B cell (primary cell): ENCODE results near the gene UNC13D. TPM values are rescaled to one million over a fixed set of nuclear protein-coding genes. Genes with fewer than 3 reads are reported as not detected.

Source experiments
- ATAC-seq: fragments of 200-7000 bp; cut with Tn5 transposase; one replicate; pipeline ENCODE4 v1.10.0; 2021; ENCODE audit warnings: low read depth, mild to moderate bottlenecking, moderate number of reproducible peaks, moderate library complexity
- CTCF ChIA-PET: fragments of 350-600 bp; sonication (Branson Sonifier 250); formaldehyde crosslinking; loops from one replicate; lab custom pipeline; 2021; ENCODE audit warnings: antibody characterized with exemption, inconsistent platforms; lab: Charles Lee
- POLR2A ChIA-PET: fragments of 350-600 bp; sonication (Branson Sonifier 250); formaldehyde crosslinking; loops from one replicate; lab custom pipeline; 2021; ENCODE audit warnings: antibody characterized with exemption; lab: Charles Lee
- DNase-seq: peaks from one replicate; pipeline ENCODE4 v3.0.0; 2013
- H2AFZ ChIP-seq: 2 replicates; pipeline ENCODE4 v1.6.1; 2012; ENCODE audit warnings: mild to moderate bottlenecking, low read depth, low read length; ENCODE audit not compliant: insufficient read depth, poor library complexity, severe bottlenecking
- H3K27ac ChIP-seq, 2 donors: 1 replicate in 1 of 2; 2 replicates in 1 of 2; pipeline ENCODE4 v1.5.1; 2012 to 2013; ENCODE audit warnings: low read length in 2 of 2, mild to moderate bottlenecking in 2 of 2, moderate library complexity in 1 of 2
- H3K27me3 ChIP-seq, 4 experiments: fragments of 200-600 bp in 1 of 4; sonication (generic) in 1 of 4; replicated peaks in 1 of 4; 1 replicate in 2 of 4; 2 replicates in 2 of 4; pipeline versions ENCODE4 v1.6.1 to v1.7.0; 2013 to 2016; ENCODE audit warnings: low read length in 3 of 4, mild to moderate bottlenecking in 2 of 4, mixed read lengths in 1 of 4, moderate library complexity in 1 of 4; ENCODE audit not compliant: insufficient read depth in 4 of 4, control insufficient read depth in 3 of 4; ENCODE audit errors: control extremely low read depth in 1 of 4
- H3K36me3 ChIP-seq, 2 experiments: replicated peaks in 1 of 2; 1 replicate in 1 of 2; 2 replicates in 1 of 2; pipeline versions ENCODE4 v1.6.1 to v1.7.1; 2013; ENCODE audit warnings: low read length in 1 of 2; ENCODE audit not compliant: insufficient read depth in 2 of 2, control insufficient read depth in 1 of 2; ENCODE audit errors: control extremely low read depth in 1 of 2, extremely low read depth in 1 of 2
- H3K4me1 ChIP-seq, 2 donors: fragments of 200-600 bp in 1 of 2; sonication (generic) in 1 of 2; 1 replicate in 1 of 2; 2 replicates in 1 of 2; pipeline versions ENCODE4 v1.5.1 to v1.6.1; 2013 to 2017; ENCODE audit warnings: low read length in 2 of 2; ENCODE audit not compliant: control insufficient read depth in 2 of 2, insufficient read depth in 2 of 2
- H3K4me2 ChIP-seq: replicated peaks from 2 replicates; pipeline ENCODE3; 2012; ENCODE audit warnings: mild to moderate bottlenecking, low read depth, low read length; ENCODE audit not compliant: poor library complexity, severe bottlenecking
- H3K4me3 ChIP-seq, 5 experiments: fragments of 200-600 bp in 1 of 5; sonication (generic) in 1 of 5; 1 replicate in 3 of 5; 2 replicates in 2 of 5; pipeline versions ENCODE4 v1.5.1 to v1.7.0; 2011 to 2016; ENCODE audit warnings: low read length in 4 of 5, mild to moderate bottlenecking in 4 of 5, low read depth in 2 of 5, control low read depth in 1 of 5, moderate library complexity in 1 of 5; ENCODE audit not compliant: insufficient read depth in 1 of 5; ENCODE audit errors: control extremely low read depth in 1 of 5, extremely low read depth in 1 of 5
- H3K79me2 ChIP-seq: fragments of 200-600 bp; sonication (generic); one replicate; pipeline ENCODE4 v1.6.0; 2016; ENCODE audit warnings: low read length; ENCODE audit not compliant: control insufficient read depth, insufficient read depth
- H3K9ac ChIP-seq: fragments of 200-600 bp; sonication (generic); 2 replicates; pipeline ENCODE4 v1.6.1; 2017; ENCODE audit warnings: mild to moderate bottlenecking, low read length, moderate library complexity
- H3K9me3 ChIP-seq, 3 donors: one replicate each; pipeline versions ENCODE4 v1.6.1 to v1.7.1; 2013; ENCODE audit warnings: low read length in 2 of 3; ENCODE audit not compliant: control insufficient read depth in 2 of 3, insufficient read depth in 1 of 3; ENCODE audit errors: control extremely low read depth in 1 of 3
- H4K20me1 ChIP-seq: 2 replicates; pipeline ENCODE4 v1.6.0; 2012; ENCODE audit warnings: mild to moderate bottlenecking, low read length; ENCODE audit not compliant: insufficient read depth, control insufficient read depth, poor library complexity, severe bottlenecking
- H3K27ac Mint-ChIP-seq: one replicate; pipeline ENCODE4 v1.8.0; 2021; ENCODE audit warnings: mixed read lengths
- H3K27me3 Mint-ChIP-seq: one replicate; pipeline ENCODE4 v1.8.0; 2021; ENCODE audit warnings: mixed read lengths
- H3K4me1 Mint-ChIP-seq: one replicate; pipeline ENCODE4 v1.8.0; 2021; ENCODE audit warnings: mixed read lengths
- H3K4me3 Mint-ChIP-seq: one replicate; pipeline ENCODE4 v1.8.0; 2021; ENCODE audit warnings: mixed read lengths
- H3K9me3 Mint-ChIP-seq: one replicate; pipeline ENCODE4 v1.8.0; 2022; ENCODE audit warnings: mixed read lengths; ENCODE audit not compliant: insufficient read depth
- EZH2 ChIP-seq: IDR thresholded peaks from 2 replicates; pipeline ENCODE4 v1.6.1; 2012; ENCODE audit warnings: borderline replicate concordance, low read depth, mild to moderate bottlenecking, moderate library complexity, low read length; ENCODE audit not compliant: insufficient read depth, poor library complexity, severe bottlenecking
- WGBS: methylation state at CpG from one replicate; pipeline ENCODE4 v1.1.5; 2013; ENCODE audit warnings: missing lambda C conversion rate; ENCODE audit not compliant: insufficient coverage; 5-methylcytosine and 5-hydroxymethylcytosine counted together
- intact Hi-C: fragments of 100-400 bp; cut with micrococcal nuclease; formaldehyde crosslinking; loops from one replicate; pipeline ENCODE4 v1.10.0; 2022
- polyA plus RNA-seq: library from polyadenylated mRNA; depleted of rRNA; stranded (reverse); fragments of >200 nt; gene quantifications from 2 replicates; pipeline ENCODE4 v1.2.3, GENCODE V29; 2012
- total RNA-seq, 2 donors: library from RNA; stranded (reverse); fragments of 120-200 nt in 1 of 2; gene quantifications; 1 replicate in 1 of 2; 2 replicates in 1 of 2; pipeline versions ENCODE4 v1.2.3 to v1.2.4, GENCODE V29; 2013 to 2022
- TF ChIP-seq, protein P1 (sequence below): fragments of 200-600 bp; IDR thresholded peaks from one replicate; pipeline ENCODE4 v1.8.0; 2022; ENCODE audit warnings: antibody characterized with exemption, mild to moderate bottlenecking

UNC13D gene
- total and polyA plus RNA-seq, 2 donors (not counting 1 experiment from before 2014, with no cell fraction given): 101 to 107 TPM

DNA sequence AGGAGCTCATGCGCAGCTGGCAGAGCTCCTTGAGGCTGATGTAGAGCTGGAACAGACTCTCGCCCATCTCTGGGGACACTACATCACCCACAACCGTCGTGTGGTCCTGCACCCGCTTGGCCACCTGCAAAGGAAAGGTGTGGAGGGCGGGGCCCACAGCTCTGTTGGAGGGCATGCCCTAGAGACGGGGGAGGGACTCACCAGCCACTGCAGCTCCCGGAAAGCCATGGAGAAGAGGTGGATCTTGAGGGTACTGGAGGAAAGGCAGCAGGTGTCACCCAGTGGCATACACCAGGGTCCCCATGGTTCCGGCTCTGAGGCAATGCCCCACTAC lies 8.6 kb downstream of the UNC13D start:
- DNase-seq (no peak), ATAC-seq (no peak)
- no peak overlapping the region for H3K4me3 Mint-ChIP-seq
- no peaks in the 10 kb centered on the region for H3K27me3 ChIP-seq
- no peaks in the 10 kb centered on the region for H3K27me3 Mint-ChIP-seq
- TF ChIP-seq EZH2: no peak
- TF ChIP-seq, protein P1, sequence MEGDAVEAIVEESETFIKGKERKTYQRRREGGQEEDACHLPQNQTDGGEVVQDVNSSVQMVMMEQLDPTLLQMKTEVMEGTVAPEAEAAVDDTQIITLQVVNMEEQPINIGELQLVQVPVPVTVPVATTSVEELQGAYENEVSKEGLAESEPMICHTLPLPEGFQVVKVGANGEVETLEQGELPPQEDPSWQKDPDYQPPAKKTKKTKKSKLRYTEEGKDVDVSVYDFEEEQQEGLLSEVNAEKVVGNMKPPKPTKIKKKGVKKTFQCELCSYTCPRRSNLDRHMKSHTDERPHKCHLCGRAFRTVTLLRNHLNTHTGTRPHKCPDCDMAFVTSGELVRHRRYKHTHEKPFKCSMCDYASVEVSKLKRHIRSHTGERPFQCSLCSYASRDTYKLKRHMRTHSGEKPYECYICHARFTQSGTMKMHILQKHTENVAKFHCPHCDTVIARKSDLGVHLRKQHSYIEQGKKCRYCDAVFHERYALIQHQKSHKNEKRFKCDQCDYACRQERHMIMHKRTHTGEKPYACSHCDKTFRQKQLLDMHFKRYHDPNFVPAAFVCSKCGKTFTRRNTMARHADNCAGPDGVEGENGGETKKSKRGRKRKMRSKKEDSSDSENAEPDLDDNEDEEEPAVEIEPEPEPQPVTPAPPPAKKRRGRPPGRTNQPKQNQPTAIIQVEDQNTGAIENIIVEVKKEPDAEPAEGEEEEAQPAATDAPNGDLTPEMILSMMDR: no peak
- peaks cover 0 to 57% of the 10 kb centered on the region in 2 experiments for H3K36me3 ChIP-seq
- 100% methylated on average over 3 of the region's 9 CpGs for WGBS
- no peaks in the 10 kb centered on the region for H3K9me3 Mint-ChIP-seq
- no peak overlapping the region for H3K4me3 ChIP-seq
- H4K20me1 ChIP-seq: no peaks in the 10 kb centered on the region
- H2AFZ ChIP-seq: no peak overlapping the region
- H3K4me2 ChIP-seq: no peak overlapping the region
- peaks cover 13% of the 10 kb centered on the region for H3K4me1 Mint-ChIP-seq
- H3K27ac ChIP-seq: no peak overlapping the region
- no peaks in the 10 kb centered on the region for H3K9me3 ChIP-seq
- no peaks in the 10 kb centered on the region for H3K79me2 ChIP-seq
- no peak overlapping the region for H3K27ac Mint-ChIP-seq
- H3K9ac ChIP-seq: no peak overlapping the region
- POLR2A ChIA-PET: interaction anchor here (0.5 to 0.9 kb wide), 2 partner anchors 20 to 62 kb away, joined by 3 to 9 read pairs; partner anchors contain the start of gene WBP2
- H3K4me1 ChIP-seq: peaks cover 4 to 5% of the 10 kb centered on the region in 2 donors
- intact Hi-C loops: no loop called here
- CTCF ChIA-PET: interaction anchor here (0.5 to 3.4 kb wide), 3 partner anchors 9 to 171 kb away, joined by 4 to 11 read pairs (median 4); no protein-coding TSS in a partner anchor

DNA sequence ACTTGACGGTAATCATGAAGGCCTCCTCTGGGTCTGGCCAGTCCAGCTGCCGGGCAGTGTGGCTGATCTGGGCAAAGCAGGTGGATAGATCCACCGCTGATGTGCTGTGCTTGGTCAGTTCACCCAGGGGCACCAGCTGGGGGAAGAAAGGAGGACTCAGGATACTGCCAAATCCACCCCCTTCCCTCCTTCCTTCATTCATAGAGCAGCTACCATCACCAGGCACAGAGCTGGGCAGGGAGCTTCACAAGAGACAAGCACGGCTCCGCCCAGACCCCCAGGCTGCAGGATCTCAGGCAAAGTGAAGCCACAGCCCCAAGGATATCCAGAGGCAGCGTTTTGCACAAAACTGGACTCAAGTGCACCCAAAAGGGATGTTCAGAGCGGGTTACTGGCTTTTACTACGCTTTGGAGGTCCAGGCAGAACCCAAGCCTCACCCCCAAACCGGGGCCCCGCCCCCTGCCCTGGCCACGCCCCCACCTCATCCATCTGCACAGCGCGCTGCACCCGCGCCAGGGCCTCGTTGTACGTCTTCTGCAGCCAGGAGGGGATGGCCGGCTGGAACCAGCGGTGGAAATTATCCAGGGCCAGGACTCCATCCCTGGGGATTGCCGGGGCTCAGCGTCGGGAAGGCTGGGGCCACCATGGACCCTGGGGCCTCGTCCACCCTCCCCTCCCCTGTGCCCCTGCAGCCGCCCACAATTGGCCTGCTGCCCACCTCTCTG lies 9.1 kb downstream of the UNC13D start:
- 96% methylated on average over 20 of the region's 24 CpGs for WGBS
- ATAC-seq (no peak), DNase-seq (no peak)
- Histone ChIP-seq H3K36me3 (peaks cover 0 to 58% of the 10 kb centered on the region in 2 experiments), H3K4me1 (peaks cover 4 to 5% of the 10 kb centered on the region in 2 donors), H3K79me2 (no peaks in the 10 kb centered on the region), H2AFZ (no peak overlapping the region), H3K27ac (no peak overlapping the region), H4K20me1 (no peaks in the 10 kb centered on the region), H3K4me2 (no peak overlapping the region), H3K9ac (no peak overlapping the region), H3K27me3 (no peaks in the 10 kb centered on the region), H3K4me3 (no peak overlapping the region), H3K9me3 (no peaks in the 10 kb centered on the region)
- TF ChIP-seq, protein P1: no peak
- no peak for TF ChIP-seq EZH2
- H3K9me3 Mint-ChIP-seq: no peaks in the 10 kb centered on the region
- no peak overlapping the region for H3K4me3 Mint-ChIP-seq
- no peak overlapping the region for H3K27ac Mint-ChIP-seq
- ChIA-PET CTCF (interaction anchor here (0.5 to 3.4 kb wide), 3 partner anchors 8 to 171 kb away, joined by 3 to 11 read pairs (median 4); no protein-coding TSS in a partner anchor), POLR2A (interaction anchor here (0.5 to 1.1 kb wide), 3 partner anchors 20 to 62 kb away, joined by 3 to 9 read pairs (median 4); partner anchors contain the start of gene WBP2)
- no peaks in the 10 kb centered on the region for H3K27me3 Mint-ChIP-seq
- intact Hi-C loops: no loop called here
- peaks cover 13% of the 10 kb centered on the region for H3K4me1 Mint-ChIP-seq
